HG03139 (cell line): ENCODE results near the gene PTPRD.

ENCODE experiments used
- ATAC-seq: cut with Tn5 transposase; IDR thresholded peaks from one replicate; pipeline ENCODE4 v1.9.1; 2021; ENCODE audit not compliant: unreplicated experiment

The PTPRD gene

DNA sequence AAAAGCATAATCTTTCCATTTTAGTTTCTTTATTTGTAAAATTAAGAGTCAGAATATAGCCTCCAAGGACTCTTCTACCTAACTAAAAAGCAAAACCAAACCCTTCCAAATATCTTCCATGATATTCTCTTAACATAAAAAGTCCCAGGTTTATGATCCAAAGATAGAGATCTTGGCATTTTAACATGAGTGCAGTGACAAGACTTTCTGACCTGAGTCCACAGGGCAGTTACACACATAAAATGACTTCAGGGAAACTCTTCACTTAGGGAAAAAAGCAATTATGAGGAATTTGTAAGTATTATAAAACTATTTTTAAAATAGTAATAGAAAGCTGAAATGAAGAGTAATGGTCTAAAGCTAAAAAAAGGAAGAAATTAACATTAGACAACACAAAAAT lies 2040.6 kb downstream of the PTPRD start:
- ATAC-seq: no peak

DNA sequence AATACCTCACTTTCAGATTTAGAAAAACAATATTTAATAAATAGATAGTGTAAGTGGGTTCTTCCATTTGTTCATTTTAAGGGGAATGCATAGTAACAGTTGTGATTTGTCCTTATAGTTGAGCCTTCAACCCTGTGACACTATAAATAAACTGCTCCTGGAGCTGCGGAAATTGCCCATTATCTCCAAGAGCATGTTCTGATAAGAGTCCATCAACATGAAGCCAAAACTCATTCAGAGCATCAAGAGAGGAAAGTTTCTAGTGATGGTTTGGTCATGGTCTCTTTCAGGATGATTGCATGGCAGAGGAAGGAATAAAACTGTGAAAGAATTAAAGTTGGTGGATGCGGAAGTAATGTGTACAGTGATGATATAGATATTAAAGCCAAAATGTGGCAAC lies 2041.2 kb downstream of the PTPRD start:
- no peak for ATAC-seq

DNA sequence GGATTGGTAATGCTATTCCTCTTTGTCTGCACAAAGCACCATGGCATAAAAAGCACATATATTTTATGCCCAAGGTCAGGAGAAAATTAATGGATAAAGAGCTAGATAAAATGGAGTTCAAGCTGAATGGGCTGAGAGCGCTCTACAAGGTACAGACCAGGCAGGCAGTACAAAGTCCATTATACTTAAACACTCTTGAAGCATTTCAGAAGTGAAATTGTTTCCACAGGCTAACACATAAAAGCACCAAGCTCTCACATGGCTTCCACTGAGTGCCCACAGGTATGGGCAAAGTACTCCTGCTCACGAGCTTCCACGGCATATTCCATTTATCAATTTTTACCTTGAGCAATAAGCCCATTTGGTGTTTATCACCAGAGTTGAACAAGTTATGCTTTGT lies 2042.0 kb downstream of the PTPRD start:
- ATAC-seq: no peak

DNA sequence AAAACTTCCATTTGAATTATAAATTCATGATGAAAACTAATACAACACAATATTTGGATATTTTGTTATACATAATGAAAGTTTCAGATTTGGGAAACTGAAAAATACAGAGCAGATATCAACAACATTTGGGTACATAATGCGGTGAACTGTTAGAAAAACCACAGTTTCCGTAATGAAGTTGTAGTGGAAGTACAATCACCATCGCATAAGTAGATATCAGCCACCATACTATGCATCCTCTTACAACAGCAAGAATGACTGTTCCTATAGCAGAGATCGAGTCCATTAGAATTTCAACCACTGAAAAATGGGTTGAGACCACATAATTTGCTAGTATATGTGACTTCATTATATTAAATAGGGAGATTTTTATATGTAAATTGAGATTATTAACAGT lies 2043.0 kb downstream of the PTPRD start:
- ATAC-seq: no peak

DNA sequence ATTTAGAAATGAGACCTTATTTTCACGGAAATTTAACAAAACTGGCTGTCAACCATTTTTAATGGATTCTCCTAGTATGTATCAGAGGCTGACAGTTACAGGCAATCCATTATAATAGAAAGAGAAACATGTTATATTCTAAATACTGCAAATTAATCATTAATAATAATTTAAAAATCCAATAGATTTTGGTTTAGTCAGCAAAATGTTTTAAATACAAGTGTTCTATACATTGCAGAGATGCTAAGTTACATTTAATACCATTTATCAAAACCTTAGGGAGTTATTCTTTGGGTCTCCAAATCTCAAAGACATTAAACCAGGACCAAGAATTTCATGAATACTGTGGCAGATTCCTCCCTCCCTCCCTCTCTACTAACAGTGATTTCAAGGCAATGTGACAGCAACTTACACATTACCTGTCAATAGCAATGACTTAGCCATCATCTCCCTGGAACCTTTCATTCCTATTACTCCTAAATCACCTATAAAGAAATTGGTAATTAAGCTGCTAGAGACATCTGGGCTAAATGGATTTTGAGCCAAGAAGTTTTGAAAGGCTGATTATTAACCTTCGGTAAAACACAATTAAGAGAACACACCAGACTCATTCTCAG lies 2044.7 kb downstream of the PTPRD start:
- ATAC-seq: no peak

DNA sequence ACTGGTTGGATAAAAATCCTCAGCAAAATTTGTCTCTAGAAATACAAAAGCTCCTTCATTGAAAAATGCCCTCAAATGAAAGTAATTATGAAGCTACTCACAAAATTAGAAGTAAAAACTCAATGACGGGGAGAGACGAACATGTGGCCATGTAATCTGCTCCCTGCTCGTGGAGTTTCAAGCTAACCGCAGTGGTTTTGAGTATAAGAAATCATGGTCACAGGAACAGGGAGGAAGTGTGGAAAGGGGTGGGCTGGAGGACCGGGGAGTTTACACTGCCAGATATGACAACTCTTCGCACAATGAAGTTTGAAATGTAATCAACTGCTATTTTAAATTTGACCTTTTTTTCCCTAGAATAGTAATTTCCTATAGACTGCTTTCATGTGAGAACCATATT lies 2047.8 kb downstream of the PTPRD start:
- ATAC-seq: no peak

DNA sequence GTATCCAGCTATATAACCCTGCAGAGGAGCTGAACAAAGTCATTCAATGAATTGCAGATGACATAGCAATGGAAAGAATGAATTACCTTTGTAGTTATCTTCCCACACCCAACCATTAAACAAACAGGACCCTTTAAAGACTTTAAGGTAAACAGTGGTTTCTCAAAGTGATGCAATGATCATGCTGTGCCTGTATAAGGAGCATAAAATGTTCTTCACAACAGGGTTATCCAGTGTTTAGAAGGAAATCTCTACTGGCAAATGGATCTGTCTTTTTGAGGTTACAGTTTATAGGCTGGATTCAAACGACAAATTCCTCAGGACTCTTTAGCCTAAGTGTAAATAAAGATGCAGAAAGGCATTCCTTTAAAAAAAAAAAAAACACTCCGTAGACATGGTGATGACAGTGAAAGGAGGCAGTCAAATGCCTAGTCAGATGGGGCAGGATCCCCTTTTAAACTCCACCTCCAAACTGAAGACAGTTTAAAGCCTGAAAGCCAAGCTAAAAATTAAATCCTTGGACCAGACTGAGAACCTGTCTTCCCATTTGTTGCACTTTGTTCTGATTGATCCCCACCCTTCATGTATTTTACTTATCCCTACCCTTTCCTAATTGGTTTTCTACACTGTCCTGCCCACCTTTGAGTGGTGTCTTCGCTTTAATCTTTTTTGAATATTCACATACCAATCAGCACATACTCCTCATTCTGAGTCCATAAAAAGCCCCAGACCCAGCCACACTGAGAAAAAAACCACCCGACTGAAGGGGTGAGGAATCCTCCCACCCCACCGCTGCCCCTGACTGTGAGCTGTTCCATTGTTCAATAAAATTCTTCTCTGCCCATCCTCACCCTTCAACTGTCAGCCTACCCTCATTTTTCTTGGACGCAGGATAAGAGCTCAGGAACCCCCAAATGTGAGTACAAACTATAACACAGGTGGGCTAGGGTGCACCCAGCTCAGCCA lies 2052.0 kb downstream of the PTPRD start:
- no peak for ATAC-seq

DNA sequence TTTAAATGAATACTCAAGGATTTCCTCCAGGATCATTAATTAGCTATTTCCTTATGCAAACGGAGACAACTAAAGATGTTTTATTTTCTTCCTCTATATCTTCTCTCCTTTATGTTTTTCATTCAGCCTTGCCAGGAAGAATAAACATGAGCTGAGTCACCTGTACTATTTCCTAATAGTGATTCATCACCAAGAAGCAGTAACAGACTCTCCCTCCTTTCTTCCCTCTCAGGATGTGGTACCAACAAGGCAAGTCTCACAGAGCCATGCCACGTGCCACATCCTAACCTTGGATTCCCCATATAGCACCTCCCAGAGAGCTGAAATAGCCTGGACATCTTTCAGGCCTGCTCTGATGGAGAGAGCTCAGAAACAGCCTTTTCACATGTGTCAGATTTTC lies 2054.6 kb downstream of the PTPRD start:
- no peak for ATAC-seq

DNA sequence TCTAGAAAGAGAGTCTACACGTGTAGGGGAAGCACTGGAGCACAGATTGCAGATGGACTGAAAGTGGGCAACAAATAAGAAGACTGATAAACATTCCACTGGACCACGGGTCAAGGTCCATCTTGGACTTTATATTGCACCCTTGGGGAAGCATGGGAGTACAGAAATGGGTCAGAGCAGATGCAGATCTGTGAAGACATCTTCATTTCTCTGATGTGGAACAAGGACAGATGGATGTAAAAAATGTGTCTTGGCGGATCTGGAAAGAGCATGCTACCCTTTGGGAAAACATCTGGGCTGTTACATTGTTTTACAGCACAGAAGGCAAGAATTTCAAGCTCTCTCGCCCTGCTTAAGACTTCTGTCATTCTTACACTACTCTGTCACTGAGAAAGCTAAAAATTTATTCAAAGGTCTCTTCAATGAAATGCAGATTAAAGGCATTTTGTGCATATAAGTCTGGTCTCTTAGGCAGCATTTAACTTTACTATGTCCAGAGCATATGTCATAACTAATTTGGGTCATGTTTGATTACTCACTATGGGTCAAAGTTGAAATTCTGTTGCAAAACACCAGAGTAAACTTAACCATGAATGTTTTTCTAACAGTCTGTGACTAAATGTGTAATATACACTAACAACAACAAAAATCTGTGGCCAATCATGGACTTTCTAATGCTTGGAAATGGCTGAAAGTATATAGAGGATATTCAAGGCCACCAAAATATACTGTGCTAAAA lies 2056.9 kb downstream of the PTPRD start:
- ATAC-seq: no peak

DNA sequence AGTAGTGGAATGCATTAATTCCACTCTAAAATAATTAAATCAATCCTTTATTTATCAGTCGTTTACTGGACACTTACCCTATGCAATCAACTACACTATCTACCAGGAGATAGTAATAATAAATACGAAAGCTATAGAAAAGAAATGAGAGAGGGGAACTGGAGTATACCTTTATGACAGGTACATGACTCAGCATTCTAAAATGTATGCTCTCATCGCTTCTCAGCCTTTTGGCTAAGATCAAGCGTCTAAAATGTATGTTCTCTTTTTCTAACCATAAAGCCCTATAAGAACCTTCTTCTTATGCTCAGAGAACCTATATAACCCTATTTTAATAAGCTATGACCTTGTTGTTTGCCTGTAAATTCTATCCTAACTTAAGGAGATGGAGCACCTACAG lies 2059.4 kb downstream of the PTPRD start:
- no peak for ATAC-seq

DNA sequence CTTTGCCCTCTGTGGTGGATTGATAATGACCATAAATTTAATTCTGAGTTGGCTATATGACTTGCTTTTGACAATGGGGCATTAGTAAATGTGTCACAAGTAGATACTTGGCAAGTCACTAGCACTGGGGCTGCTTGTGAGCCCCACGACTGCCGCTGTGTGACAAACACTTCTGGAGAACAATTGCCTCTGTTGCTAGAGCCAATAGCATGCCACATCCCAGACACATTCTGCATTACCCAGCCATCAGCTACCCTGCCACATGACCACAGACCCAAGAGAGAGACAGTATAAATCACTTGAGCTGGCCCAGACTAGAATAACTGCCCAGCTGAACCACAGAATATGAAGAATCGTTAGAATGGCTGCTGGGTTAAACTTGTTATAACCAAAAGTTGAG lies 2060.1 kb downstream of the PTPRD start:
- no peak for ATAC-seq

DNA sequence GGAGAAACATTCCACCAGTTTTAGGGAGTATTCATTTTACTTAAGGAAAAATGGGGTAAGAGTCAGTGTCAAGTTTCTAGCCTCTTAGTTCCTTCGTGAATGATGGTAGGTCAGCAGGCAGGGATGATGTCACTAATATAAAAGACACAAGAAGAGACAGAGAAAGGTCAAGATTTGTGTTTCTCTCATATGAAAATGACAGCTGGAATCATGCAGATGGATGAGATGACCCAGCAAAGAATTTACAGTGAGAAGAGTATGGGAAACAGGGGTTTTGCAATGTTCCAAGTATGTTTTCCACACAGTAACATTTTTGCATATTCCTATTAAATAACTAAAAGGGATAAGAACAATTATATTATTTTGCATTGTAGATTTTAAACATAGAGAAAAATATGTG lies 2063.6 kb downstream of the PTPRD start:
- ATAC-seq: no peak

DNA sequence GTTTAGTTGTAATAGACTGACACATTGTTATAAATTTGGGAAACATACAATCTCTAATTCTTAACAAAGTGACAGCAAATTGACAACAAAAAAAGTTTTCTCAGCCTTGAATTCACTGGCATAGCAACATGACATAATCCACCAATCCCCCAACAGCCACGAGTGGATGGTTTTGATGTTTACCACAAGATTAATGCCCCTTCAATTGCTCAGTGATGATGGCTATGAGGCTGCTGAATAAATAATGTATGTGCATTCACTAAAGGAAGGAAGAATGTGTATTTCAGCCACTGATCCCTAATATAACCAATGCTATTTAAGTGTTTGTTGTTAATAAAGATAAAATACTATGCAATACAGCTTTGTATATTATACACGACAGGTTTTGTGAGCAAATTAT lies 2069.6 kb downstream of the PTPRD start:
- ATAC-seq: no peak

DNA sequence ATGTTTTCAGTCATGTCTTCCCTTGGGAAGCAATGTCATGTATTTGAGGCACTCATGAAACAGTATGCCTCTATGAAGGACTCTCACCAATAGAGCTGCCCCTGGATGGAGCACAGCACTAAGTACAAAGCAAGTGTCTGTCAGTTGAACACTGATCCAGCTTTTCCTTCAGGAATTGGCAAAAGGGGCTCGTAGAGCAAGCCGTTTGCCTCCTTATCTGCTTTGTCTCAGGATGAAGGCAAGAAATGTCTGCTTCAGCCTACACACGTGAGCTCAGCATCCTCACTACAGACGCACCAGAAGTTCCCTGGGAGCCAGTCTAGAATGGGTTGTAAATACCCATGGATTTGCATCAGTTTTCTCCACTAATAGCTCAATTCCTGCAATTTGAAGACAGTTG lies 2070.3 kb downstream of the PTPRD start:
- no peak for ATAC-seq

DNA sequence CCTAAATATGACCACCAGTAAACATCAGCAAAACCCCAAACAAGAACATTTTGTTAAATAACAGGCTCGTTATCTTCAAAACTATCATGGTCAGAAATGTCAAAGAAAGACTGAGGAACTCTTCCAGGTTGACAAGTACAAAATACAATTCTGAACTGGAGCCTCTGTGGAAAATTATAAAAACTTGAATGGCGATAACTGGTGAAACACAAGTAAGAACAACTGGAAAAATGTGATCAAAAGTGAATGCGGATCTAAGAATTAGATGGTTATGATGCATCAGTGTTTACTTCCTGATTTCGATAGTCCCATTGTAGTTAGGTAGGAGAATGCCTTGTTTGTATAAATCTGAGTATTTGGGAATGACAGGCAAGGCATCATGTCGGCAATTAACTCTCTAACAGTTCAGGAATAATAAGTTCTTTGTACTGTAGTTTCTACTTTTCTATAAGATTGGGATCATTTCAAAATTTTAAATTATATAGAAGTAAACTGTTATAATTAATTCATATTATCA lies 2073.1 kb downstream of the PTPRD start:
- ATAC-seq: no peak

DNA sequence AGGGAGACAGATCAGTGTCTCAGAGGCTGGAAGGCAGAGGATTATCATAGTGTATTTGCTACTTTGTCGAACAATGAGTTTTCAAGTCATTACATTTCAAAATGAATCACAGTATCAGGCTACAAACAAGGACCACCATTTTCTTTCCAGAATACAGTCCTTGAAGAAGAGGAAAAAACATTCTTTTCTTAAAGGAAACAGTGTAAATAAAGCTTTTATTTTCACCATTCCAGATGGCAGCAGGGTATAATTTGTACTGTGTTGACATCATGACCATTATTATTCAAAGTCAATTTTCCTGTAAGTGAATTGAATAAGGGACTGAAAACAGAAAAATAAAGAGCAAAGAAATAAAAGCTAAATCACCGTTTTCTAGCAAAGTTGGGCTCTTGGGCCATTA lies 2076.0 kb downstream of the PTPRD start:
- no peak for ATAC-seq

DNA sequence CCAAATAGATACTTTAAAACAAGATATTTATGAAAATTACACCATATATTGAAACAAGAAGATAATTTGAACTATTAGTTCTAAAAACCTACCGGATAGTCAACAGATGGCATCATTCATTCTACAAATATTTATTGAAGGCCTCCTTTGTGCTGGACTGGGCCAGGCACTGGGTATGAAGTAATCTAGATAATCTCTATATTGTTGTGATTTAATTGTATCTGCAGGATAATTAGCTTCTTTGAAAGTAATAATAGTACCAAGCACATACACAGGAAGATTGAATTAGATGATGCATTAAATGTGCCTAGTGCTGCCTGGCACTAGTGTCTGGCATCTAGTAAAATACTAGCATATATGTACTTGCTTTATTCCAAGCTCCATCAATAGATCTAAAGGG lies 2078.0 kb downstream of the PTPRD start:
- ATAC-seq: no peak

DNA sequence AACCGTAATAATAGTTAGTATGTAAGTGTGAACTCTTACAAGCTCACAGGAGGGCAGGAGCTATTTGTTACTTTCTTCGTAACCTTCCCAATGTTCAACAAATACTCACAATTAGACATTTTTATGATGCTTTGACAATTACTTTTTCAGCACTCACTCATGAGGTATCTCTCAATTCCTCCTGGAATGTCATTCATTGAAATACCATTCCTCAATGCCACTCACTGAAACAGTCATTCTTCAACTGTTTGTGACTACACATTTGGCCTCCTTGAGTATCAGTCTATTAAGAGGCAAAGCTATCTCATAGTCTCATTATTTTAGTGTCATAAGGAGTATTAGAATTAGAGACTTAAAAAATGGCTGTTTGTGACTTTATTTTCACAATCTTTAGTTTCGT lies 2079.1 kb downstream of the PTPRD start:
- ATAC-seq: no peak

DNA sequence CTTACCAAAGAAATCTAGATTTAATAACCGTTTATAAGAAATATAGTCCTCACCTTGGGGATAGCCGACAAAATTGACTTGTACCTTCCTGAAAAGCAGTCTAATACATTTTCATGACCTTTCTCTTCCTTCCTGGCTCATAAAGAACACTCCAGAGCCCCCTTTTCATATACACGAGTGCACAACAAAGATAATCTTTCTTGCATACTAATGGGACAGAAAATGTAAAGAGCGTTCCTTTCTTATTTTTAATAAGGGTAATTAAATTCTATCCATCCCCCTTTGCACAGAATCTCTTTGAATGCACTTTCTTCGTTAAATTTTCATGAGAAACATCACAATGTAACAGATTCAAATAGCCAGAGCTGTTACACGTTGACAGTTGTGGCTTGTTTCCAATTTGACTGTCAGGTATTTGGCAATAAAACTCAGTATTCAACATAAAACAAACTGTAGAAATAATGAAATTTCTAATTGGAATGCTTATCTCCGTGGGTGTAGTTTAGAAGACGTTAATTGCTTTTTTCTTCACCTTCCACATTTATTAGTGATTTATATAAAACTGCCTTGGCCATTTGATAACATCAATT lies 2080.9 kb downstream of the PTPRD start:
- no peak for ATAC-seq

DNA sequence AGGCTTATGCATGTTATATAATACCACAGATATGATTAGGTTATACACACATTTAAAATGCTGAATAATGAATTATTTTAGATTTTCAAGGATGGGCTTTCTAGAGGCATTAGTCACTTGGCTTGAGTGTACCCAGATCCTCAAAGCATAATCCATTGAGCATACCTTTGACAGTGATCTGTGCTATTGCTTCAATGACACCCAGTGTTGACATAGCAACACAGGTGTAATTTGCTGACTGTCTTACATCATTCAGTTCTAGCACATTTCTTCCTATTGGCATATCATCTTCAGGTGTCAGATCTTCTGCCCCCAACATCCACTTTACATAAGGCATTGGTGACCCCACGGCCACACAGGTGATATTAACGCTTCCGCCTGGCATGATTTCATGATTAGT lies 2091.7 kb downstream of the PTPRD start:
- no peak for ATAC-seq

DNA sequence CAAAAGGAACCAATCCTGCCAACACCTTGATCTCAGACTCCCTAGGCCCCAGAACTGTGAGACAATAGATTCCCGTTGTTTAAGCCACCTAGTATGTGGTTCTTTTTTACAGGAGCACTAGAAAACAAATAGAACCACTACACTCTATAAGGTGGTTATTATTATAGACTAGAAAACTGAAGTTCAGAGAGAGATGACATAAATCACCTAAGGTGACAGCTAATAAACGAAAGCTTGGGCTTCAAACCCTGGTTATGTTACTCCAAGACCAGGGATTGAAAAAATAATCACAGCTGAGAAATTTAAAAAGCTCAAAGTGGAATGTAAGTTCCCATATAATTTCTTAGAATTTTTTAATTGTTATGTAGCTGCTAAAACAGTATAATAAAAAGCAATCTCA lies 2097.1 kb downstream of the PTPRD start:
- ATAC-seq: no peak
